Suppressor macrophage treated with lipopolysaccharide for 1 hour (primary cell): ENCODE measurements around the gene GSTT4.
"Not testable (repeated sequence)": the region's sequence is repeated elsewhere in the genome, so short reads cannot be mapped to it uniquely, and the experiment has no call there.

ENCODE experiments used
- DNase-seq, 3 donors: peaks; one replicate each; pipeline ENCODE4 v3.0.0-alpha.2; 2020 to 2022

GSTT4 gene

DNA sequence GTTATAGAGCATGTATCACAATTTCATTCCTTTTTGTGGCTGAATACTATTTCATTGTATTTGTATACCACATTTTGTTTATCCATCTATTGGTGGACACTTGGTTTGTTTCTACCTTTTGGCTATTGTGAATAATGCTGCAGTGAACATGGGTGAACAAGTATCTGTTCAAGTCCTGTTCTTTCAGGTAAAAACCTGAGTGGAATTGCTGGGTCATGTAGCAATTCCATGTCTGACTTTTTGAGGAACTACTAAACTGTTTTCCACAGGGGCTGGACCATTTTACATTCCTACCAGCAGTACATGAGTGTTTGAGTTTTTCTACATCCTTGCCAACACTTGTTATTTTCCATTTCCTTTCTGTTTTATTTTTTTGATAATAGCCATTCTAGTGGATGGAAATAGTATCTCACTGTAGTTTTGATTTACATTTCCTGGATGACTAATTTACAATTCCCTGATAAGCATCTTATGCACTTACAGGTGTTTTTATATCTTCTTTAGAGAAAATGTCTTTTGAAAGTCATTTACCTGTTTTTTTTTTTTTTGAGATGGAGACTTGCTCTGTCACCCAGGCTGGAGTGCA, 18.0 kb upstream of the GSTT4 start:
- DNase-seq: no peak

DNA sequence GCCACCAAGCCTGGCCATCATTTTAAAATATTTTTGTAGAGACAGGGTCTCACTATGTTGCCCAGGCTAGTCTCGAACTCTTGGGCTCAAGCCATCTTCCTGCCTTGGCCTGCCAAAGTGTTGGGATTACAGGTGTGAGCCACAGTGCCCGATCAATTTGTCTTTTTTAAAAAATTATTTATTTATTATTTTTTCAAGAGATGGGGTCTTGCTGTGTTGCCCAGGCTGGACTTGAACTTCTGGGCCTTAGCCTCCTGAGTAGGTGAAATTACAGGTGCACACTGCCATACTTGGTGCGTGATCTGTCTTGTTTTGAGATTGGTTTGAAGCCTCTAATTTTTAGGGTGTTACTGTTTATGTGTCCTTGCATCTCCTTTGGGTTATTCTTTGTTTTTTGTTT, 16.1 kb upstream of the GSTT4 start:
- no peak for DNase-seq

- DNase-seq: no peak
Observed at GRCh38 chr22:24016156-24016555, 10.9 kb upstream of the GSTT4 start.

DNA sequence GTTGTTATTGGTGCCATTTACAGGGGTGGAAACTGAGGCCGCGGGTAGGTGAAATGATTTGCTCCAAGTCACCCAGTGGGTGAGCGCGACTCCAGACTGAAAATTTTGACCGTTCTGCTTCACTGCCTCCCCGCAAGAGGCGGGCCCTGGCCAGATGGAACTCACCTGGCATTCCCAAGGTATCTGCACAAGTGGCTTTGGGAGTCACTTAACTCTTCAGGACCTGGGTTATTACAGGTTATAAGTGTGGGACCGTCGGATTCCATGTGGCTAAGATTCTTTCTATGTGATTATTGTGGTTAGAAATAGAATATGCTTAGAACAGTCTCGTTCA, 6.4 kb upstream of the GSTT4 start:
- DNase-seq: no peak

DNA sequence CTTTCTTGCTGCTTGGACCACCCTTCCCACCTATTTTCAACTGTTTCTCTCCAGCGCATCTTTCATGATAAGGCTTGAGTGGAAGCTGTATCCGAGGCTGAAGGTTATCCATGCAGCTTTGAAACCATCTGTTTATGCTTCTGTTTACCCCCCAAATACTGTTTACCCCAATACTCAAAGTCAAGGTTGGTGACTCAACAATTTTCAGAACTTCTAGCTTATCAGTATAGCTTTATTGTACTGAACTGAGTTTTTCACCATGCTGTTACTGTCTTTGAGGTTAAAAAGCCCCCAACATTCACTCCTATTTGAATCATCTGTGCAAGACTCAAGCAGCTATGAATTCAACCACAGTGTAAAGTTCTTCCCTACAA, 4.8 kb upstream of the GSTT4 start:
- DNase-seq: no peak

- no peak for DNase-seq
Observed at GRCh38 chr22:24009227-24010017, 4.2 kb upstream of the GSTT4 start.

- DNase-seq: no peak
Observed at GRCh38 chr22:24008381-24009226, 3.4 kb upstream of the GSTT4 start.

GRCh38 chr22:24008022-24008283, 2.7 kb upstream of the GSTT4 start:
- DNase-seq: no peak

GRCh38 chr22:24007253-24008021, 2.2 kb upstream of the GSTT4 start:
- DNase-seq: peak; percentile 32 to 62 (median 49)

DNA sequence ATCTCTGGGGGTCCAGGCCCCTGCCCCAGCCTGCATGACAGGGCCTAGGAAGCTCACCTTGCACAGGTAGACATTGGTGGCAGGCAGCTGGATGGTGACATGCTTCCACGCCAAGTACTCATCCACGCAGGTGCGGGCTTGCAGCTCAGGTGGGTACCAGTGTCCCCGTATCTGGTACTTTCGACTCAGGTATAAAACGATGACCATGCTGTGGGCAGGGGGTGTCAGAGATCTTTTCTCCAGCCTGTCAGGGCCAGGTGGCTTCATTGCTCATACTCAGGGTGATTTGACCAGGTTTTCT, 1.6 kb upstream of the GSTT4 start:
- DNase-seq: no peak

DNA sequence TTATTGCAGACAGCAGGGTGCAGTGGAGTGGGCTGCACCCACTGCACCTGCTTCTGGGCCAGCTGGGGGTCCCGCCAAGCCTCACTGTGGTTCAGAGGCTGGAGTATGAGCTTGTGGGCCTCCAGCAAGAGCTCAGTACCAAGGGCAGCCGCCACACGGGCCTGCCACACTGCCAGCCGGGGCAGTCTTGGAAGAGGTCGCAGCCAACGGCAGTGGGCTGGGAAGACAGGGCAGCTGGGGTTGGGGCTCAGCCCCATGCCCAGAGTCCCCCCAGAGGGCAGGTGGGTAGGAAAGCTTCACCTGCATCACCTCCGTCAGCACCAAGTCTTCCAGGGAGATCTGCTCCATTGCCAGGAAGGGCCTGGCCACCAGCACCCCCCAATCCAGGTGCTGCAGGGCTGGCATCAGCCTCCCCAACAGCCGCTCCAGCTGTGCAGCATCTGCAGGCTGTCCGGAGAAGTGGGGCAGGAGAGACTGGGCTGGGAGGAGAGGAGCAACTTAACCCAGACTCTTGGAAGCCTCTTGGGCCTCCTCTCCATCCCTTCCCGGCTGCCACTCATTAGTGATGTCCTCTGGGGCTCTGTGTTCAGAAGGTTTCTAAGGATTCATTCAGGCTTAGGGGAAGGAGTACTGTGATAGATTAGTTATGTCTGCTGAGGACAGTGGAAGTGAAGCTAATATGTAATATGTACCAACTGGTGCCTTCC, 1.1 kb upstream of the GSTT4 start:
- DNase-seq: no peak

GRCh38 chr22:24003887-24004286, 1.4 kb downstream of the GSTT4 start:
- DNase-seq: no peak

GRCh38 chr22:24002851-24003250, 2.4 kb downstream of the GSTT4 start:
- no peak for DNase-seq

DNA sequence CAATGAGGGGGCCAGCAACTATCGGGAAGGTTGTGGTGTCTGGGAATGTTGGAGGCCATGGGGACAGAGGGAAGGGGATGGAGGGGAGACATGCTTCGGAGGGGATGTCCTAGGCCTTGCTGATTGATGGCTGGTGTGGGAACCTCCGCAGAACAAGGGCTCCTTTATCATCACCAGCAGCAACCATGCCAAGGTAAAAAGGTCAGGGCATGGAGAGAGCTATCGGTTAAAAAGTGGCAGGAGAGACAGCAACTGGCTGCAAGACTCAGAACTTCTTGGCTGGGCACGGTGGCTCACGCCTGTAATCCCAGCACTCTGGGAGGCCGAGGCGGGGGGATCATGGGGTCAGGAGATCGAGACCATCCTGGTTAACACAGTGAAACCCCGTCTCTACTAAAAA, 3.0 kb downstream of the GSTT4 start:
- no peak for DNase-seq

DNA sequence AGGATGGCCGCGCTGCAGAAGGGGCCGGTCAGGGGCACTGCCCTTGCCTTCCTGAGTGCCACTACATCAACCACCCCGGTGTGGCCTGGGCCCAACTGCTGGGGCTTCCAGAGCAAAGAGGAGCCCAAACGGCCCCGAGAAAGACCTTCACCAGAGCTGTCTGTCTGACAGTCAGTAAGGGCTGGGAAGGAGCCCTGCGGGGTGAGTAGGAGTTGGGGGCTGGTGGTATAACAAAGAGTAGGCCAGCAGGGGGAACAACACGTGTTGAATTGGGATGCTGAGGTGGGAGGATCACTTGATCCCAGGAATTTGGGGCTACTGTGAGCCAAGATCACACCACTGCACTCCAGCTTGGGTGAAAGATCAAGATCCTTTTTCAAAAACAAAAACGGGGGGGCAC, 3.9 kb downstream of the GSTT4 start:
- DNase-seq: no peak

DNA sequence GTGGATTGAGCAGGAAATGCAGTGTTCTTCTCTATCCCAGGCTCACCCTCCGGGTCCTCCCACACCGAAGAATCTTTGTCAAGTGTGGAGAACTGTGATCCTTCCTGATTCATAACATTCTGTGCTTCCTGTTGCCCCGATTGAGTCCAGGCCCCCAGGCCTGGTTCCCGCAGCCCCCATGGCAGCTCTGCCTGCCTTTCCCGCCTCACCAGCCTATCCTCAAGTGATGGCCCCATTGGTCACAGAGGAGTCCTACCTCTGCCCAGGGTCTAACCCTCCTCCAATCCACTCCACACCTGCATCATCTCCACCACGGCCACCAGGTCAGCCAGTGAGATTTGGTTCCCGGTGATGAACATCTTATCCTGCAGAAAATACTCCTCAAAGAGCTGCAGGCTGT, 5.5 kb downstream of the GSTT4 start:
- not testable (repeated sequence) for DNase-seq

DNA sequence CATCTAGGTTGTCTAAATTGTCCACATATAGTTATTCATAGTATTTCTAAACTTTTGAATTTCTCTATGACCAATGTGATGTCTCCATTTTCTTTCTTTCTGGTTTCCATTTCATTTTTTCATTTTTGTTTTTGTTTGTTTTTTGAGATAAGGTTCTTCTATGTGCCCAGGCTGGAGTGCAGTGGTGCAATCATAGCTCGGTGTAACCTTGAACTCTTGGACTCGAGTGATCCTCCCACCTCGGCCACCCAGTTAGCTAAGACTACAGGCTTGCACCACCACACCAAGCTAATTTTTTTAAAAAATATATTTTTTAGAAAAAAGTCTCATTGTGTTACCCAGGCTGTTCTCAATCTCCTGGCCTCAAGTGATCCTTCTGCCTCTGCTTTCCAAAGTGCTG, 8.2 kb downstream of the GSTT4 start:
- DNase-seq: no peak

DNA sequence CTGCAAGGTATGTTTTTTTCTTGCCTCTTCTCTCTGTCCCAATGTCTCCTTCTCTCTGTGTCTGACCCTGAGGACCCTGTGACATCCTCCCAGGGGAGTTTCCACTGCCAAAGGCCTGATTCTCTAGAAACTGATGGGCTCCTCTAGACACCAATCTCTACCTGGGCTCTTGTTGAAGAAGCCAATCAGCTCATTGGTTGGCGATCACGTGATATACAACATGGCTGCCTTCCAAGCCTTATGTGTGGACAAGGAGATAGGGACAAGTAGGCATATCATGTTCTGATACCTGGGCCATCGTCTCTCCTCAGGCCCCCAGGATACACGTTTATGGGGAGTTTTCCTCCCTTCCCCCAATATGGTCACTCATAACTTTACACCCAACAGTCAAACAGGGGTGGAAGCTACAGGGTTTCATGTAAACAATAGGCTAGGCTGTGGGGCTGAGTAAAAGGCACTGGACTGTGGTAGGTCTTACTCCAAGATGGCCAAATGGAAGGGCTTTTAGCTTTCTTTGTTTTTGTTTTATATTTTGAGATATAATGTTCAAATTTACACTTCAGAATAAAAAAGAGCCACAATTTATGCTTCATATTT, 11.6 kb downstream of the GSTT4 start:
- not testable (repeated sequence) for DNase-seq

- DNase-seq: not testable (repeated sequence)
Observed at GRCh38 chr22:23993080-23993479, 12.2 kb downstream of the GSTT4 start.

DNA sequence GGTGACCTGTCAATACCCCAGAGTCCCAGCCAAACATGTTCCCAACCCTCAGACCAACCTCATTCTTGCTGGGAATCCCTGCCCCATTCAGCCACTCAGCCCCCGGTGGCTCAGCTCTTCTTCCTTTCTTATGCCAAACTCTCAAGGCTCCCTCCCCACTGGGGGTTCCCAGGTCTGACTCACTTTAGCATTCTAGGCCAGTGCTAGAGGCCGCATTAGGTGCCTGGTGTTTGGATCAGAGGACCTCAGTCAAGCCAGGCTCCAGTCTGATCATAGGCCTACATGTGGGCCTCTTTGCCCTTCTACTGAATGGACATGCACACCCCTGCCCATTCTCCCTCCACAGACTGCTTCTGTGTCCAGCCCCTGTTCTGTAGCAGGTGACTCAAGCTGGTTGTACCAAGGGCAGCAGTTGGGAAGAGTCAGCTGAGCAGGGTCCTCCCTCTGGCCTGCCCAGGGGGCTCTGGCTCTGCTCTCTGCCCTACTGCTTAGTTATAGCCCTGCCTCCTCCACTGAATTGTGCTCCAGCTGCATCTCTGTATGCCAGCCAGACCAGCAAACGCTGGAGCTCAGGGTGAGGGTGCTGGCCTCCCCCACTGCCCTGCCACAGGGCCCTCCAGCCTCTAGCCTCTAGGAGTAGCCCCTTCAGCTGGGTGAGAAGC, 15.5 kb downstream of the GSTT4 start:
- peak; percentile 70 to 88 (median 77) for DNase-seq

- not testable (repeated sequence) for DNase-seq
Observed at GRCh38 chr22:23986538-23987178, 18.6 kb downstream of the GSTT4 start.

DNA sequence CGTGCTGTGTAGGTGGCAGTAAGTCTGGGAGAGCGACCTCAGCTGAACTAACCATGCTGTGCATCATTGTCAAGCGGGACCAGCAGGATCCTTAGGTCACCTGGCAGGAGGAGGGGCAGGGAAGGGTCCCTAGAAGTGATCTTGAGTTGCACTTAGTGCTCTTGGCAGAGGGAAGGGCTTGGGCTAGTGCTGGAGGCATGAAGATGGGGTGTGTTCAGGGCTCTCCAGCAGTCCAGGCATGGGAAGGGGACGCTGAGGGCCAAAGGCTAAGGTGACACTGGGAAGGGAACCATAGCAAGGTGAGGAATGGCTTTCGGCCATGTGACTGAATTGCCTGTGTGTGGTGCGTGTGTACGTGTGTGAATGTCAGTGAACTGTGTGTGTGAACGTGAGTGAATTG, 19.2 kb downstream of the GSTT4 start:
- not testable (repeated sequence) for DNase-seq
